HG03097 (cell line): ENCODE data around the gene UBAP1L.
"Not testable (repeated sequence)": the region's sequence is repeated elsewhere in the genome, so short reads cannot be mapped to it uniquely, and the experiment has no call there.

Experiments
- ATAC-seq: cut with Tn5 transposase; IDR thresholded peaks from one replicate; pipeline ENCODE4 v1.9.1; 2021; ENCODE audit not compliant: unreplicated experiment, low FRiP score

The UBAP1L gene

GRCh38 chr15:65100442-65100841 lies 14.6 kb downstream of the UBAP1L start:
- ATAC-seq, result no peak

- not testable (repeated sequence) for ATAC-seq
Measured at GRCh38 chr15:65099801-65100200, 15.2 kb downstream of the UBAP1L start.

- no peak for ATAC-seq
Measured at GRCh38 chr15:65099336-65099735, 15.7 kb downstream of the UBAP1L start.

- ATAC-seq, result no peak
Measured at GRCh38 chr15:65097651-65098263, 17.2 kb downstream of the UBAP1L start.

- ATAC-seq, result no peak
Measured at GRCh38 chr15:65096481-65097385, 18.3 kb downstream of the UBAP1L start.

GRCh38 chr15:65095747-65096104 lies 19.3 kb downstream of the UBAP1L start:
- no peak for ATAC-seq

- ATAC-seq, result no peak
Measured at GRCh38 chr15:65095011-65095746, 19.8 kb downstream of the UBAP1L start.

DNA sequence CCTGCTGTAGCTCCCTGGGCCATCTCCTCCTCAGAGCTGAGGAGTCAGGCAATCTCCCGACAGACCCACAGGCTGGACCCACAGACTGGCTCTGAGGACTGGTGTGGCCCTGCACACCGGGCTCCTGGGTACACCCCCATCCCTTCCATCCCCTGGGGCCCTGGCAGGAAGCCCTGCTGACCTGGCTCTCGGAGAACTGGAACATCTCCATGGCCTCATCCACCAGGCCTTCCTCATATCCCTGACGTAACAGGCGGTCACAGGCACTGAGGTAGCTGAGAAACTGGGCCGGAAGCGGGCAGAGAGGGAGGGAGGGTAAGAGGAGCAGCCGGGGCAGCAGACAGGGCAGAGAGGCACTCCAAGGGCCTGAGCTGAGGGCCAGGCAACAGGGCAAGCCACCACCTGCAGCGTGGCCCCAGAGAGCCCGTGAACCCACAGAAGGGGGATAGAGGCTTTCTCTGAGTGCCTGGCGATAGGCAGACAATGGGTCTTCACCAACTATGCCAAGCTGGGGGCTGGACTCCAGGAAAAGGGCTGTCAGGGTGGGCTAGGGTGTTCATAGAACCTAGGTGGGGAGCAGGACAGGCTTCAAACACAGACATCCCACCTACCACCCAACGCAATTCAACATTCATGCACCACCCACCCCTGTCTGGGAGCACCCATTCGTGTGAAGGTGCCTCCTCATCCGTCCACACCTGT lies 20.6 kb downstream of the UBAP1L start:
- no peak for ATAC-seq

- not testable (repeated sequence) for ATAC-seq
Measured at GRCh38 chr15:65093793-65094170, 21.2 kb downstream of the UBAP1L start.

- no peak for ATAC-seq
Measured at GRCh38 chr15:65092911-65093792, 21.8 kb downstream of the UBAP1L start.

GRCh38 chr15:65091946-65092770 lies 22.8 kb downstream of the UBAP1L start:
- no peak for ATAC-seq

DNA sequence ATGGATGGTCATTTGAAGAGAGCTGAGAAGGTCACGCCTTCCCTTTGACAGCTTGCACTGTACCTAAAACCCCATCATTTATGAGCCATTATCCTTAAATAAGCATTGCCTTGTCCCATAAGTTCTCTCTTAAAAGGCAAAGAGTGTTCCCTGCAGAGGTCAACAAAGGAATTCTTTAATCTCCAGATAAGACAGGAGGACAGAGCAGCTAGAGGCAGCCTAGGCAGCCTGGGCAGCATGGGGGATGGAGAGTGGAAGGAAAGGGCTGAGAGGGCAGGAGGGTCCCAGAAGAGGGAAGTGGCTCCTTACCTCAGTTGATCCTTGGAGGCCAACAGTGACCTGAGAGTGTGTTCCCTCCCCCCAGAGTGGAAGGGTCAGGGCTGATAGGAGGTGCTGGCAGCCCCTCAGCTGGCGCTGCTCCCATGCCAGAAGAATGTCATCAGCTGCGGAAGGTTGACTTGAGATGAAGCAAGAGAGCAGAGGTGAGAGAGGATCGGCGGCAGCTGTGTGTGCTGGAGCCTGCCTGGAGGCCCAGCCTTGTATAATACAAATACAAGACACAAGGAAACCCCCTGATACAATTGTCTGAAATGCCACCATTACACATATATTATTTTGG lies 25.7 kb downstream of the UBAP1L start:
- no peak for ATAC-seq

DNA sequence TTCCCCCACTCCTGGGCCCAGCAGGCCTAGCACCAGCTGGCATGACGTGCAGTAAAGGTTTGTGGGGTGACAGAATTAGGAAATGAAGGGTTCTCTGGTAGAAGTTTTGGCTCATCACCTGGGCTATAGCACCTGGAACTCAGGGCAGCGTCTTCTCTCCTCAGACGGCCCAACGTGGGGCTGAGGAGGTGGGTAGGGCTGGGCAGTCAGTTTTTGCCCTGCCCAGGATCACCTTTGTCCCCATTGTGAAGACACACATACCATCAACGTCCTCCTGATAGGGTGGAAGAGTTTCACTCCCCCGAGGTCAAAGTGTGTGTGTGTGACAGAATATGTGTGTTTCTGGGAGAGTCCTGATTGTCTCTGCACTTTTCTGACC lies 26.4 kb downstream of the UBAP1L start:
- no peak for ATAC-seq

DNA sequence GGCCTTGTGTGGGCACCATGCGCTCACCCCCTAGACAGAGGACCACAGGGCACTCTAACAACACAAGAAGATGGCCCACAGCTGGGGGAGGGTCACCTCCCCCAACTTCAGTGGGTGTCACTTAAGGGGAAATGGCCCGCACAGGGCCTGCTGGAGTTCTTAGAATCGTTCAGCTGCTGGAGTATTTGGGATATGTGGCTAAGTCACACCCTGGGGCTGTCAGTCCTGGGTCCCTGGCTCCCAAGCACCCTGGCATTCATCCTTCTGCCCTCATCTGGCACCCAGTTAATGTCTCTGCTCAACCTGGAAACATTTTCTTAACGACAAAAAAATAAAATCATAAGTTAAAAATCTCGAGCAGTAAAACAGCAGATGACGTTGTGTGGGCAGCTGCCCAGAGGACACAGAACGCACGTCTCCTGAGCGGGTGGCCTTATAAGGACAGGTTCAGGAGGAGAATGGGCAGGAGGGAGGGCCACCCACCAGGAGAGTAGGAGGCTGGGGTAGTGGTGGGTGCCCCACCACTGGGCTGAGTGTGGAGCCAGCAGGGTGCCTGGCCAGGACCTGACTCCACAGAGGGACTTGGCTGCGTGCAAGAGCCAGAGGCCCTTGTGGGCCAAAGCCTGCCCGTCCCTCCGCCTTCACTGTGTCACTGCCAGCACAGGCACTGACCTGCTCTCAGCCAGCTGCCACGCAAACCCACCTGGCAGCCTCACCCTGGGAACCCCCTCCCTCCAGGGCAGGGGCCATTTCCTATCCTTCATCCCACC lies 26.9 kb downstream of the UBAP1L start:
- ATAC-seq, result no peak

DNA sequence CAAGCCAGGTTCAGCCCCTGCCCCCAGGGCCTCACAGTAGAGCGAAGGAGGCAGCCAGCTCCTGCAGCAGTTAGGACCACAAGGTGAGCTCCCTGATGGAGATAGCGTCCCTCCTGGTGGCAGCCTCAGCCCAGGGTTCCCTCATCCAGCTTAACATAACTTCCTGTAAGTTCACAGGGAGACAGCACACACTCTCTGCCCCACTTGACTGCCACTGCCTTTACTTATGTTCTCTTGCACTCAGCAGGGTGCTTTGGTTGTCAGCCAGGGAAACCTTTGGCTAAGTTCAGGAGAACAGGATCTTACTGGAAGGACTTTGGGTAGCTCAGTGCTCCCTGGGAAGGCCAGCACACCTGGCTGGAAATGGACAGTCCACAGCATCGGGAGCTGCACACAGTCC lies 27.6 kb downstream of the UBAP1L start:
- ATAC-seq, result no peak

DNA sequence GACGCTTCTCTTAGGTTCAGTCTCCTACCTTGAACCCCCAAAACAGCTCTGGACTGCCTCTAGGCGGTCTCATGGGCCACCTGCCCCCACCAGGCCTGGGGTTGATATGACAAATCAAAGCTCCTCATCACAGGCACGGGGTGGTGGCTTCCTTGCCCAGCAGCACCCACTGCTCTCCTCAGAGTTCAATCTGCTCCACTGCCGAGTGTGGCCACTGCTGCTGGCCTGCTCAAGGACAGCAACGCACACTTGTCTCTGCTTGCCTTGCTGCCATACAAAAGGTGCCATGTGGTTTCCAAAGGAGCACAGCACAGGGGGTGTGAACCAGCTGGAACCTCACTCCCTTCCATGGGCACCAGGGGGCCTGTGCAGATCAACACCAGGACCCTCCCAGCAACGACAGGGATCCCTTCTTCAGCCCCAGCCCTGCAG lies 28.3 kb downstream of the UBAP1L start:
- ATAC-seq, result no peak

DNA sequence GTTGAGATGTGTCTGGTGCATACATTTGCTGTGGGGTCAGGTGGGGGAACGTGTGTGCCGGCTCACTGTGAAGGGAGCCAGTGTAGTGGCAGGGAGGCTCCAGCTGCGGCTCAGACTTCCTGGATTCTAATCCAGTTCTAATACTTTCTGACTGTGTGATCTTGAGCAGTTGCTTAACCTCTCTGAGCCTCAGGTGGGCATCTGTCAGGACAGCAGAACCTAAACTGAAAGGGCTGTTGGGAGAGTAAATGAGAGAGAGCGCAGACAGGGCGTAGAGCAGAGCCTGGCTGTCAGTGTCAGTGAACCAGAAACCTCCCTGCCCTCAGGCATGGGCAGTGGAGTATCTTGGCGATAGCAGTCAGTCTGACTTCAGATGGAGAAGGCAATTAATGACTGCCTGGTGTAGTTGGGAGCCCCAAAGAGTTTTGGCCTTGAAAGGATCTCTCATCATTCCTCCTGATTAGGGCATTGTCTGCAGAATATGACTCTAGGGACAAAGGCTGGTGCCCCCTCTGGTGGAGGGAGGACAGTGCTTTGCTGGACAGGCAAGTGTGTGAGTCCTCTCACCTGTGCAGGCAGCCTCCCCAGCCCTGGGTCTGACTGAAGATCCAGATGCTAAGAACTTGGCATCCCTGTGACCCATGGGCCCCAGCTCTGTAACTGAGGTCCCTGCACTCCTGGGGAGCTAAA lies 28.9 kb downstream of the UBAP1L start:
- no peak for ATAC-seq
